H1 (cell line): ENCODE results near the gene ADAM12. TPM values are rescaled to one million over a fixed set of nuclear protein-coding genes. Genes with fewer than 3 reads are reported as not detected.

Experiments
- CTCF ChIA-PET: fragments of 300-600 bp; sonication (Branson Sonifier 250); formaldehyde crosslinking; loops from one replicate; lab custom pipeline; 2021; ENCODE audit not compliant: partially characterized antibody; lab: Charles Lee
- POLR2A ChIA-PET: fragments of 300-600 bp; sonication (Branson Sonifier 250); formaldehyde crosslinking; loops from one replicate; lab custom pipeline; 2021; ENCODE audit warnings: inconsistent platforms; ENCODE audit not compliant: partially characterized antibody; lab: Charles Lee
- DNase-seq, 2 experiments: peaks; one replicate each; pipeline versions ENCODE4 v3.0.0 to v3.0.0-alpha.2; 2010 to 2022; ENCODE audit warnings: low spot score in 2 of 2, low read depth in 1 of 2, mixed read lengths in 1 of 2
- FAIRE-seq: peaks from 2 replicates; lab custom pipeline; 2011; peaks lifted over from hg19 to GRCh38; lab: Jason Lieb, UNC
- H2AFZ ChIP-seq: 2 replicates; pipeline ENCODE4 v1.8.1; 2012; ENCODE audit warnings: low read length, inconsistent platforms
- H2AK5ac ChIP-seq: 2 replicates; pipeline ENCODE4 v1.6.1; 2013; ENCODE audit warnings: low read depth, low read length
- H2BK120ac ChIP-seq: replicated peaks from 2 replicates; pipeline ENCODE3; 2013; ENCODE audit warnings: low read depth, low read length, inconsistent platforms
- H2BK12ac ChIP-seq: 2 replicates; pipeline ENCODE4 v1.6.1; 2013; ENCODE audit warnings: low read depth, low read length
- H2BK15ac ChIP-seq: 2 replicates; pipeline ENCODE4 v1.6.1; 2013; ENCODE audit warnings: low read length
- H2BK20ac ChIP-seq: 2 replicates; pipeline ENCODE4 v1.6.1; 2013; ENCODE audit warnings: low read length
- H2BK5ac ChIP-seq: 2 replicates; pipeline ENCODE4 v1.6.1; 2013; ENCODE audit warnings: low read depth, low read length
- H3K14ac ChIP-seq: 2 replicates; pipeline ENCODE4 v1.6.1; 2013; ENCODE audit warnings: inconsistent platforms; ENCODE audit not compliant: insufficient read length
- H3K18ac ChIP-seq: 2 replicates; pipeline ENCODE4 v1.6.1; 2013; ENCODE audit warnings: low read length; ENCODE audit errors: extremely low read depth
- H3K23ac ChIP-seq: 2 replicates; pipeline ENCODE4 v1.6.1; 2013; ENCODE audit warnings: inconsistent platforms; ENCODE audit not compliant: insufficient read length
- H3K23me2 ChIP-seq: 2 replicates; pipeline ENCODE4 v1.6.1; 2013; ENCODE audit warnings: low read depth, low read length
- H3K27ac ChIP-seq: 2 replicates; pipeline ENCODE4 v1.6.1; 2011; ENCODE audit warnings: low read depth, low read length, inconsistent platforms
- H3K27me3 ChIP-seq, 4 experiments: replicated peaks in 1 of 4; 1 replicate in 1 of 4; 2 replicates in 3 of 4; pipeline versions ENCODE4 v1.6.1 to v1.8.1; 2011 to 2013; ENCODE audit warnings: low read length in 3 of 4, mild to moderate bottlenecking in 3 of 4, inconsistent platforms in 2 of 4, mixed read lengths in 2 of 4, moderate library complexity in 1 of 4; ENCODE audit not compliant: control insufficient read depth in 3 of 4, insufficient read depth in 3 of 4; ENCODE audit errors: extremely low read depth in 1 of 4
- H3K36me3 ChIP-seq, 4 experiments: 2 replicates each; pipeline versions ENCODE4 v1.6.1 to v1.8.1; 2011 to 2013; ENCODE audit warnings: mild to moderate bottlenecking in 4 of 4, low read length in 3 of 4, moderate library complexity in 2 of 4, control low read depth in 1 of 4, inconsistent platforms in 1 of 4; ENCODE audit not compliant: insufficient read depth in 4 of 4, control insufficient read depth in 2 of 4
- H3K4ac ChIP-seq: replicated peaks from 2 replicates; pipeline ENCODE3; 2013; ENCODE audit warnings: low read length, low read depth, mixed read lengths, inconsistent platforms; ENCODE audit not compliant: insufficient read length
- H3K4me1 ChIP-seq, 4 experiments: replicated peaks in 1 of 4; 1 replicate in 1 of 4; 2 replicates in 3 of 4; pipeline versions ENCODE4 v1.6.1 to v1.8.1; 2011 to 2013; ENCODE audit warnings: low read length in 3 of 4, inconsistent platforms in 2 of 4, mixed read lengths in 1 of 4; ENCODE audit not compliant: insufficient read depth in 4 of 4, control insufficient read depth in 3 of 4
- H3K4me2 ChIP-seq, 2 experiments: 2 replicates each; pipeline versions ENCODE4 v1.6.1 to v1.8.1; 2011 to 2013; ENCODE audit warnings: low read depth in 2 of 2, low read length in 2 of 2, control low read depth in 1 of 2, inconsistent platforms in 1 of 2, mild to moderate bottlenecking in 1 of 2; ENCODE audit not compliant: insufficient read depth in 1 of 2
- H3K4me3 ChIP-seq, 4 experiments: fragments of 200-600, 300-600 bp in 1 of 4; sonication (generic), shearing (Covaris generic), sonication (Bioruptor Twin) in 1 of 4; 2 replicates each; pipeline versions ENCODE4 v1.5.1 to v1.8.1; 2011 to 2016; ENCODE audit warnings: low read length in 4 of 4, low read depth in 3 of 4, control low read depth in 2 of 4, inconsistent platforms in 2 of 4, mild to moderate bottlenecking in 2 of 4, mixed read lengths in 1 of 4, moderate library complexity in 1 of 4; ENCODE audit not compliant: insufficient read depth in 2 of 4; ENCODE audit errors: extremely low read depth in 1 of 4
- H3K56ac ChIP-seq: replicated peaks from 2 replicates; pipeline ENCODE3; 2013; ENCODE audit warnings: low read depth, mild to moderate bottlenecking, mixed read lengths, low read length, inconsistent platforms; ENCODE audit not compliant: insufficient read length
- H3K79me1 ChIP-seq: 2 replicates; pipeline ENCODE4 v1.6.1; 2013; ENCODE audit warnings: low read depth, low read length, control low read depth
- H3K79me2 ChIP-seq, 2 experiments: 2 replicates each; pipeline versions ENCODE4 v1.6.1 to v1.8.1; 2012 to 2013; ENCODE audit warnings: low read length in 2 of 2, mild to moderate bottlenecking in 2 of 2, inconsistent platforms in 1 of 2; ENCODE audit not compliant: insufficient read depth in 2 of 2, control insufficient read depth in 1 of 2
- H3K9ac ChIP-seq, 4 experiments: replicated peaks in 1 of 4; 1 replicate in 1 of 4; 2 replicates in 3 of 4; pipeline versions ENCODE4 v1.6.1 to v1.8.1; 2011 to 2013; ENCODE audit warnings: low read depth in 3 of 4, low read length in 3 of 4, control low read depth in 2 of 4, mild to moderate bottlenecking in 2 of 4, moderate library complexity in 2 of 4, inconsistent platforms in 1 of 4; ENCODE audit errors: extremely low read depth in 1 of 4
- H3K9me3 ChIP-seq, 2 experiments: 2 replicates each; pipeline versions ENCODE4 v1.6.1 to v1.8.1; 2012 to 2013; ENCODE audit warnings: mild to moderate bottlenecking in 2 of 2, moderate library complexity in 2 of 2, control low read depth in 1 of 2, inconsistent platforms in 1 of 2, low read depth in 1 of 2, low read length in 1 of 2, mixed read lengths in 1 of 2; ENCODE audit not compliant: insufficient read depth in 2 of 2
- H4K20me1 ChIP-seq, 2 experiments: replicated peaks in 1 of 2; 2 replicates each; pipeline versions ENCODE3 to v1.8.1; 2011 to 2013; ENCODE audit warnings: inconsistent platforms in 2 of 2, low read length in 2 of 2, mild to moderate bottlenecking in 1 of 2; ENCODE audit not compliant: insufficient read depth in 2 of 2, control insufficient read depth in 1 of 2
- H4K5ac ChIP-seq: 2 replicates; pipeline ENCODE4 v1.6.1; 2013; ENCODE audit warnings: low read length, low read depth, mixed read lengths, inconsistent platforms; ENCODE audit not compliant: insufficient read length
- H4K8ac ChIP-seq: 2 replicates; pipeline ENCODE4 v1.8.0; 2013; ENCODE audit warnings: mild to moderate bottlenecking, moderate library complexity, low read length, inconsistent platforms; ENCODE audit not compliant: insufficient read depth; ENCODE audit errors: extremely low read depth
- H4K91ac ChIP-seq: replicated peaks from 2 replicates; pipeline ENCODE3; 2013; ENCODE audit warnings: low read length, mixed read lengths, inconsistent platforms; ENCODE audit not compliant: insufficient read length
- CHD1 ChIP-seq: IDR thresholded peaks from 2 replicates; pipeline ENCODE4 v1.6.1; 2012; ENCODE audit warnings: low read depth, low read length, improper control_type of control experiment
- CTCF ChIP-seq, 3 experiments: IDR thresholded peaks; 1 replicate in 2 of 3; 2 replicates in 1 of 3; pipeline versions ENCODE4 v1.5.1 to v1.6.1; 2011; ENCODE audit warnings: low read length in 3 of 3, mild to moderate bottlenecking in 3 of 3, inconsistent platforms in 2 of 3, low read depth in 1 of 3, moderate library complexity in 1 of 3; ENCODE audit not compliant: insufficient read depth in 1 of 3; ENCODE audit errors: control extremely low read depth in 1 of 3
- EGR1 ChIP-seq: IDR thresholded peaks from 2 replicates; pipeline ENCODE4 v1.6.1; 2011; ENCODE audit warnings: low read depth, low read length, borderline replicate concordance
- KDM5A ChIP-seq: fragments of 200-600 bp; IDR thresholded peaks from 2 replicates; pipeline ENCODE4 v1.7.1; 2012; ENCODE audit warnings: mild to moderate bottlenecking, low read length, inconsistent platforms, mixed read lengths
- PHF8 ChIP-seq: fragments of 200-600 bp; sonication (generic); conservative IDR thresholded peaks from 2 replicates; pipeline ENCODE4 v1.7.1; 2012; ENCODE audit warnings: low read depth, mild to moderate bottlenecking, inconsistent platforms, low read length, moderate library complexity
- RAD21 ChIP-seq, 2 experiments: IDR thresholded peaks in 1 of 2; conservative IDR thresholded peaks in 1 of 2; 2 replicates each; pipeline ENCODE4 v1.6.1; 2011; ENCODE audit warnings: low read depth in 2 of 2, low read length in 2 of 2, improper control_type of control experiment in 1 of 2, inconsistent platforms in 1 of 2, mild to moderate bottlenecking in 1 of 2, moderate library complexity in 1 of 2
- SIN3A ChIP-seq, 2 experiments: IDR thresholded peaks in 1 of 2; conservative IDR thresholded peaks in 1 of 2; 2 replicates each; pipeline ENCODE4 v1.6.1; 2011 to 2012; ENCODE audit warnings: low read length in 2 of 2, improper control_type of control experiment in 1 of 2, low read depth in 1 of 2, mild to moderate bottlenecking in 1 of 2
- TBP ChIP-seq: IDR thresholded peaks from 2 replicates; pipeline ENCODE4 v1.6.1; 2011; ENCODE audit warnings: low read depth, low read length, improper control_type of control experiment
- TEAD4 ChIP-seq: IDR thresholded peaks from 2 replicates; pipeline ENCODE4 v1.6.1; 2012; ENCODE audit warnings: low read depth, low read length, inconsistent platforms, mixed read lengths
- YY1 ChIP-seq: IDR thresholded peaks from 2 replicates; pipeline ENCODE4 v1.6.1; 2011; ENCODE audit warnings: low read depth, mild to moderate bottlenecking, low read length
- WGBS, 2 experiments: shearing (Covaris generic) in 1 of 2; methylation state at CpG; one replicate each; pipeline versions ENCODE4 v1.1.6 to v1.1.7; 2013 to 2015; ENCODE audit warnings: low lambda C conversion rate in 2 of 2, mixed read lengths in 2 of 2, inconsistent platforms in 1 of 2, low coverage in 1 of 2, missing lambda C conversion rate in 1 of 2; ENCODE audit not compliant: insufficient replicate concordance in 2 of 2, insufficient coverage in 1 of 2, insufficient read length in 1 of 2; ENCODE audit errors: extremely low coverage in 1 of 2, missing lambda C conversion rate in 1 of 2; 5-methylcytosine and 5-hydroxymethylcytosine counted together
- polyA plus RNA-seq, 7 experiments: library from polyadenylated mRNA; depleted of rRNA in 3 of 7; stranded (reverse) in 5 of 7; unstranded in 2 of 7; fragments of >200 nt in 5 of 7; fragments of 200-250 nt in 2 of 7; gene quantifications; 1 replicate in 5 of 7; 2 replicates in 1 of 7; 4 replicates in 1 of 7; pipeline versions ENCODE4 v1.2.1 to v1.2.3, GENCODE V29; 2011 to 2013; ENCODE audit warnings: missing spikeins in 2 of 7, mixed read lengths in 2 of 7
- total RNA-seq: library from RNA; stranded (reverse); fragmentation: NEBNext Ultra II Directional; extraction: Animal tissue kit (Norgen Biotek cat#: 25700); gene quantifications from 2 replicates; pipeline ENCODE4 v1.2.1, GENCODE V29; 2021
- TF ChIP-seq, protein P1 (sequence below): IDR thresholded peaks from 2 replicates; pipeline ENCODE4 v1.6.1; 2012; ENCODE audit warnings: inconsistent platforms

The ADAM12 gene
- total and polyA plus RNA-seq, 2 of the 8 experiments (the other 6 are each of a cell fraction or from before 2014, with no cell fraction given): 0.07 to 0.17 TPM

DNA sequence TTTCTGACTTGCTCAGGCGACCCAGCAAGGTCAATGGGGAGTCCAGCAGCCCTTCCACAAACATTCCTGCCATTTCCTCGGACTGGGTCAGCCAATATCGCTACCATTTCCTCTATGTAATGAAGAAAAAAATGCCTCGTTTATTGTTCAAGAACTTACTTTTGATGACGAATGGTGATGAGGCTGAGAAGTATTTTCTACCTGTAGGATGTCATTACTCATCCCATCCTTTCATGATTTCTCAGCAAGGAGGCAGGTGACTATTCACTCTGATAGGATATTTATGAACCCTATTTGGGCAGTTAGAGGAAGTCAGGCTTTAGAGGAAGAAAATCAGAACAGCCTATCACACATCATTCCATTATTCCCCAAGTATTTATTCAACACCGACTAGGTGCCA lies 313.3 kb downstream of the ADAM12 start:
- no peak overlapping the region for H3K4me2 ChIP-seq
- no peaks in the 10 kb centered on the region for H3K27me3 ChIP-seq
- DNase-seq: no peak
- TF ChIP-seq RAD21 (IDR thresholded peaks at IDR 0.05 in 1 of 2, conservative IDR thresholded peaks at IDR 0.05 in 1 of 2; ENCODE audit: low read depth in 2 of 2, low read length in 2 of 2): no peak
- TF ChIP-seq TEAD4: no peak
- TF ChIP-seq YY1: no peak
- no peak for TF ChIP-seq EGR1
- TF ChIP-seq CTCF (IDR thresholded peaks at IDR 0.05; ENCODE audit: control extremely low read depth in 1 of 3, insufficient read depth in 1 of 3, low read depth in 1 of 3, low read length in 3 of 3): no peak
- TF ChIP-seq CHD1: no peak
- no peak for TF ChIP-seq SIN3A (conservative IDR thresholded peaks at IDR 0.05 in 1 of 2, IDR thresholded peaks at IDR 0.05 in 1 of 2; ENCODE audit: low read depth in 1 of 2, low read length in 2 of 2)
- TF ChIP-seq PHF8: no peak
- TF ChIP-seq, protein P1, sequence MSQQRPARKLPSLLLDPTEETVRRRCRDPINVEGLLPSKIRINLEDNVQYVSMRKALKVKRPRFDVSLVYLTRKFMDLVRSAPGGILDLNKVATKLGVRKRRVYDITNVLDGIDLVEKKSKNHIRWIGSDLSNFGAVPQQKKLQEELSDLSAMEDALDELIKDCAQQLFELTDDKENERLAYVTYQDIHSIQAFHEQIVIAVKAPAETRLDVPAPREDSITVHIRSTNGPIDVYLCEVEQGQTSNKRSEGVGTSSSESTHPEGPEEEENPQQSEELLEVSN: no peak
- TF ChIP-seq TBP: no peak
- TF ChIP-seq KDM5A: no peak

More for the DNA sequence above, 313.3 kb downstream of the ADAM12 start:
- CTCF ChIA-PET: interaction anchor here (0.6 to 0.8 kb wide), 2 partner anchors 9 to 58 kb away, joined by 3 read pairs; no protein-coding TSS in a partner anchor
- Histone ChIP-seq H3K4me1 (no peaks in the 10 kb centered on the region), H3K23ac (no peak overlapping the region), H4K8ac (no peak overlapping the region), H3K9me3 (no peaks in the 10 kb centered on the region), H2AFZ (no peak overlapping the region), H4K20me1 (no peaks in the 10 kb centered on the region), H3K79me2 (no peaks in the 10 kb centered on the region), H3K79me1 (no peaks in the 10 kb centered on the region), H4K91ac (no peak overlapping the region), H2BK120ac (no peak overlapping the region), H3K4ac (no peak overlapping the region), H4K5ac (no peak overlapping the region), H3K9ac (no peak overlapping the region), H2BK20ac (no peak overlapping the region), H3K36me3 (no peaks in the 10 kb centered on the region), H3K14ac (no peak overlapping the region), H2BK15ac (no peak overlapping the region), H2AK5ac (no peak overlapping the region), H3K56ac (no peak overlapping the region), H2BK5ac (no peak overlapping the region), H3K23me2 (no peaks in the 10 kb centered on the region), H3K18ac (no peak overlapping the region), H3K27ac (no peak overlapping the region), H2BK12ac (no peak overlapping the region), H3K4me3 (no peak overlapping the region)
- WGBS, 2 experiments: 88% methylated on average over 6 of the region's 6 CpGs; no CpG with 5 or more reads in 1 of the 2 experiments
- no peak for FAIRE-seq
- POLR2A ChIA-PET: no interaction called here
